HG03159 (cell line): ENCODE results near the gene INO80.
"Not testable (repeated sequence)": the region's sequence is repeated elsewhere in the genome, so short reads cannot be mapped to it uniquely, and the experiment has no call there.

ENCODE experiments used
- ATAC-seq: cut with Tn5 transposase; IDR thresholded peaks from one replicate; pipeline ENCODE4 v1.9.1; 2021; ENCODE audit warnings: mild to moderate bottlenecking, moderate library complexity; ENCODE audit not compliant: unreplicated experiment

INO80 gene

GRCh38 chr15:41122849-41123248 is 6.8 kb upstream of the INO80 start:
- no peak for ATAC-seq

GRCh38 chr15:41121951-41122350 is 5.9 kb upstream of the INO80 start:
- no peak for ATAC-seq

- ATAC-seq, result no peak
Measured at GRCh38 chr15:41116962-41117252, 827 bp upstream of the INO80 start.

- peak; percentile 30 for ATAC-seq
Measured at GRCh38 chr15:41115652-41116115, 396 bp downstream of the INO80 start.

GRCh38 chr15:41115161-41115651 is 874 bp downstream of the INO80 start:
- peak; percentile 40 for ATAC-seq

- ATAC-seq, result no peak
Measured at GRCh38 chr15:41106947-41107346, 9.1 kb downstream of the INO80 start.

- no peak for ATAC-seq
Measured at GRCh38 chr15:41105348-41106334, 10.4 kb downstream of the INO80 start.

- ATAC-seq, result no peak
Measured at GRCh38 chr15:41104234-41104633, 11.8 kb downstream of the INO80 start.

GRCh38 chr15:41102854-41103253 is 13.2 kb downstream of the INO80 start:
- no peak for ATAC-seq

GRCh38 chr15:41096178-41096577 is 19.9 kb downstream of the INO80 start:
- no peak for ATAC-seq

GRCh38 chr15:41085029-41085428 is 31.1 kb downstream of the INO80 start:
- ATAC-seq, result no peak

- ATAC-seq, result no peak
Measured at GRCh38 chr15:41080144-41080543, 35.9 kb downstream of the INO80 start.

GRCh38 chr15:41079717-41080116 is 36.4 kb downstream of the INO80 start:
- ATAC-seq, result no peak

- ATAC-seq, result not testable (repeated sequence)
Measured at GRCh38 chr15:41078879-41079278, 37.2 kb downstream of the INO80 start.

GRCh38 chr15:41078125-41078524 is 38.0 kb downstream of the INO80 start:
- no peak for ATAC-seq

GRCh38 chr15:41073028-41073427 is 43.1 kb downstream of the INO80 start:
- ATAC-seq, result no peak

- ATAC-seq, result no peak
Measured at GRCh38 chr15:41072013-41072412, 44.1 kb downstream of the INO80 start.

GRCh38 chr15:41066516-41066915 is 49.6 kb downstream of the INO80 start:
- no peak for ATAC-seq

- no peak for ATAC-seq
Measured at GRCh38 chr15:41061667-41062066, 54.4 kb downstream of the INO80 start.

- ATAC-seq, result no peak
Measured at GRCh38 chr15:41060505-41060904, 55.6 kb downstream of the INO80 start.

- no peak for ATAC-seq
Measured at GRCh38 chr15:41056810-41057209, 59.3 kb downstream of the INO80 start.

- no peak for ATAC-seq
Measured at GRCh38 chr15:41055706-41056105, 60.4 kb downstream of the INO80 start.
